Sigmoid colon (tissue), 4 donors: Measurements from ENCODE around the gene EHD1.

Experiments
- CTCF ChIP-seq, 4 experiments: fragments of 450-650 bp in 3 of 4; fragments of 200-600 bp in 1 of 4; IDR thresholded peaks; one replicate each; pipeline ENCODE4 v1.5.1; 2016 to 2019; ENCODE audit warnings: antibody characterized with exemption in 4 of 4, mild to moderate bottlenecking in 3 of 4, moderate library complexity in 2 of 4
- EP300 ChIP-seq, 4 donors: sonication (generic); formaldehyde crosslinking; IDR thresholded peaks; one replicate each; pipeline ENCODE4 v1.6.1; 2017; ENCODE audit warnings: antibody characterized with exemption in 4 of 4
- POLR2A ChIP-seq, 2 donors: fragments of 450-650 bp; IDR thresholded peaks; one replicate each; pipeline ENCODE4 v1.6.1; 2016; ENCODE audit warnings: antibody characterized with exemption in 2 of 2, mild to moderate bottlenecking in 2 of 2, moderate library complexity in 2 of 2
- POLR2AphosphoS5 ChIP-seq, 4 donors: sonication (generic); formaldehyde crosslinking; IDR thresholded peaks; one replicate each; pipeline ENCODE4 v1.6.1; 2017; ENCODE audit warnings: antibody characterized with exemption in 4 of 4

GRCh38 chr11:64881476-64881875 lies 3.1 kb upstream of the EHD1 start:
- TF ChIP-seq EP300 (IDR thresholded peaks at IDR 0.05) (no peak), CTCF (IDR thresholded peaks at IDR 0.05) (no peak), POLR2AphosphoS5 (IDR thresholded peaks at IDR 0.05) (no peak), POLR2A (IDR thresholded peaks at IDR 0.05) (no peak)
